Testis (tissue), 3 donors: ENCODE measurements around the gene MND1. TPM values are rescaled to one million over a fixed set of nuclear protein-coding genes. Genes with fewer than 3 reads are reported as not detected.

Experiments used
- DNase-seq: peaks from one replicate; pipeline ENCODE4 v3.0.0-alpha.2; 2019
- H3K27ac ChIP-seq, 2 donors: fragments of 200-600 bp; sonication (generic); one replicate each; pipeline ENCODE4 v1.5.1; 2019
- H3K27me3 ChIP-seq: fragments of 200-600 bp; sonication (generic); one replicate; pipeline ENCODE4 v1.5.1; 2019
- H3K36me3 ChIP-seq: fragments of 200-600 bp; sonication (generic); one replicate; pipeline ENCODE4 v1.5.1; 2017; ENCODE audit warnings: low read depth; ENCODE audit errors: missing control alignments
- H3K4me1 ChIP-seq: fragments of 200-600 bp; sonication (generic); one replicate; pipeline ENCODE4 v1.5.1; 2019
- H3K4me3 ChIP-seq, 2 donors: fragments of 200-600 bp; sonication (generic); one replicate each; pipeline ENCODE4 v1.5.1; 2017 to 2019
- H3K9me3 ChIP-seq: fragments of 200-600 bp; sonication (generic); one replicate; pipeline ENCODE4 v1.5.1; 2017
- CTCF ChIP-seq, 3 experiments: fragments of 450-650 bp in 2 of 3; fragments of 200-600 bp in 1 of 3; sonication (generic) in 1 of 3; IDR thresholded peaks; one replicate each; pipeline ENCODE4 v1.5.1; 2016 to 2019; ENCODE audit warnings: antibody characterized with exemption in 3 of 3, mild to moderate bottlenecking in 2 of 3, moderate library complexity in 1 of 3
- POLR2A ChIP-seq: fragments of 450-650 bp; IDR thresholded peaks from one replicate; pipeline ENCODE4 v1.6.1; 2017; ENCODE audit warnings: antibody characterized with exemption, mild to moderate bottlenecking, moderate library complexity
- WGBS, 2 donors: methylation state at CpG; one replicate each; pipeline ENCODE4 v1.1.5; 2018; 5-methylcytosine and 5-hydroxymethylcytosine counted together
- intact Hi-C: fragments of 100-400 bp; cut with DNase I; formaldehyde crosslinking; loops from one replicate; pipeline ENCODE4 v1.15.1; 2023; ENCODE audit warnings: low total_unique reads
- polyA plus RNA-seq: library from polyadenylated mRNA; stranded (reverse); fragments of 350-450 nt; fragmentation: Illumina TruSeq; extraction: RNeasy Lipid Tissue Mini Kit (QIAGEN cat#74804); gene quantifications from one replicate; pipeline ENCODE4 v1.2.3, GENCODE V29; 2014; ENCODE audit warnings: low read depth, low replicate concordance; ENCODE audit not compliant: insufficient read depth
- total RNA-seq, 2 donors: library from RNA; depleted of rRNA; stranded (reverse); fragments of >200 nt; gene quantifications; one replicate each; pipeline ENCODE4 v1.2.3, GENCODE V29; 2016

MND1 gene
- total and polyA plus RNA-seq, 3 donors from 2014 or later: 8.3 to 17.5 (median 11.4) TPM

GRCh38 chr4:153325558-153325957 lies 18.9 kb upstream of the MND1 start:
- WGBS, 2 donors: 80 to 95% methylated on average over 2 of the region's 2 CpGs

GRCh38 chr4:153326513-153326912 lies 18.0 kb upstream of the MND1 start:
- Histone ChIP-seq H3K4me3 (no peak overlapping the region), H3K36me3 (no peaks in the 10 kb centered on the region), H3K27me3 (no peaks in the 10 kb centered on the region), H3K9me3 (no peaks in the 10 kb centered on the region), H3K27ac (no peak overlapping the region), H3K4me1 (no peaks in the 10 kb centered on the region)
- intact Hi-C loops: loop anchor here (10.0 kb wide), 1 partner anchor 182 kb away; no protein-coding TSS in a partner anchor
- no peak for TF ChIP-seq POLR2A
- TF ChIP-seq CTCF (IDR thresholded peaks at IDR 0.05): no peak
- 94 to 96% methylated on average over 11 of the region's 11 CpGs for WGBS, 2 donors
- DNase-seq: no peak

More at GRCh38 chr4:153325558-153325957, 18.9 kb upstream of the MND1 start:
- no peaks in the 10 kb centered on the region for H3K36me3 ChIP-seq
- DNase-seq: no peak
- no peaks in the 10 kb centered on the region for H3K27me3 ChIP-seq
- intact Hi-C loops: loop anchor here (10.0 kb wide), 1 partner anchor 181 kb away; no protein-coding TSS in a partner anchor
- no peak overlapping the region for H3K27ac ChIP-seq
- H3K4me1 ChIP-seq: no peaks in the 10 kb centered on the region
- no peak overlapping the region for H3K4me3 ChIP-seq
- no peaks in the 10 kb centered on the region for H3K9me3 ChIP-seq
- TF ChIP-seq POLR2A: no peak

GRCh38 chr4:153327247-153327646 lies 17.2 kb upstream of the MND1 start:
- no peak for TF ChIP-seq CTCF (IDR thresholded peaks at IDR 0.05)
- Histone ChIP-seq H3K27ac (no peak overlapping the region), H3K9me3 (no peaks in the 10 kb centered on the region), H3K27me3 (no peaks in the 10 kb centered on the region), H3K4me3 (no peak overlapping the region), H3K4me1 (no peaks in the 10 kb centered on the region), H3K36me3 (no peaks in the 10 kb centered on the region)
- no peak for DNase-seq
- WGBS, 2 donors: 81 to 89% methylated on average over 1 of the region's 1 CpG
- intact Hi-C loops: loop anchor here (10.0 kb wide), 1 partner anchor 182 kb away; no protein-coding TSS in a partner anchor

- DNase-seq: no peak
- H3K36me3 ChIP-seq: no peaks in the 10 kb centered on the region
- H3K27ac ChIP-seq: no peak overlapping the region
- TF ChIP-seq CTCF (IDR thresholded peaks at IDR 0.05) (no peak), POLR2A (no peak)
- no peak overlapping the region for H3K4me3 ChIP-seq
- intact Hi-C loops: no loop called here
- no peaks in the 10 kb centered on the region for H3K27me3 ChIP-seq
- H3K9me3 ChIP-seq: no peaks in the 10 kb centered on the region
- H3K4me1 ChIP-seq: no peaks in the 10 kb centered on the region
- 90 to 93% methylated on average over 2 of the region's 2 CpGs for WGBS, 2 donors
Observed at GRCh38 chr4:153332936-153333335, 11.6 kb upstream of the MND1 start.

GRCh38 chr4:153333874-153334273 lies 10.6 kb upstream of the MND1 start:
- H3K36me3 ChIP-seq: no peaks in the 10 kb centered on the region
- no peaks in the 10 kb centered on the region for H3K9me3 ChIP-seq
- H3K27ac ChIP-seq: no peak overlapping the region
- DNase-seq: no peak
- intact Hi-C loops: no loop called here
- TF ChIP-seq CTCF (IDR thresholded peaks at IDR 0.05) (no peak), POLR2A (no peak)
- H3K4me1 ChIP-seq: no peaks in the 10 kb centered on the region
- no peaks in the 10 kb centered on the region for H3K27me3 ChIP-seq
- no peak overlapping the region for H3K4me3 ChIP-seq
